H9 (cell line): ENCODE data around the gene VASH2. TPM values are rescaled to one million over a fixed set of nuclear protein-coding genes. Genes with fewer than 3 reads are reported as not detected.

Experiments used
- DNase-seq: peaks from one replicate; pipeline ENCODE4 v3.0.0-alpha.2; 2017
- H2AFZ ChIP-seq: one replicate; pipeline ENCODE4 v1.6.1; 2013; ENCODE audit warnings: mild to moderate bottlenecking, low read length, control low read depth, moderate library complexity
- H2AK5ac ChIP-seq: 2 replicates; pipeline ENCODE4 v1.6.1; 2013; ENCODE audit warnings: low read length, control low read depth, mixed read lengths; ENCODE audit not compliant: insufficient read length
- H2BK120ac ChIP-seq: one replicate; pipeline ENCODE4 v1.6.1; 2013; ENCODE audit warnings: low read depth, mild to moderate bottlenecking, low read length, control low read depth, inconsistent platforms; ENCODE audit not compliant: poor library complexity, severe bottlenecking
- H2BK12ac ChIP-seq: 2 replicates; pipeline ENCODE4 v1.6.1; 2013; ENCODE audit warnings: low read length, control low read depth, mixed read lengths, low read depth; ENCODE audit not compliant: insufficient read length
- H2BK15ac ChIP-seq: 2 replicates; pipeline ENCODE4 v1.6.1; 2013; ENCODE audit warnings: low read depth, low read length, control low read depth
- H2BK20ac ChIP-seq: one replicate; pipeline ENCODE4 v1.6.1; 2013; ENCODE audit warnings: low read depth, mild to moderate bottlenecking, low read length, control low read depth, inconsistent platforms; ENCODE audit not compliant: poor library complexity, severe bottlenecking
- H2BK5ac ChIP-seq: 2 replicates; pipeline ENCODE4 v1.6.1; 2013; ENCODE audit warnings: low read length, control low read depth, mixed read lengths; ENCODE audit not compliant: insufficient read length
- H3K14ac ChIP-seq: 2 replicates; pipeline ENCODE4 v1.6.1; 2013; ENCODE audit warnings: low read length, control low read depth; ENCODE audit not compliant: insufficient read depth
- H3K18ac ChIP-seq: 2 replicates; pipeline ENCODE4 v1.6.1; 2013; ENCODE audit warnings: low read depth, mild to moderate bottlenecking, mixed read lengths, low read length, control low read depth; ENCODE audit not compliant: insufficient read length
- H3K23ac ChIP-seq: 2 replicates; pipeline ENCODE4 v1.6.1; 2013; ENCODE audit warnings: low read length, control low read depth, mixed read lengths, low read depth; ENCODE audit not compliant: insufficient read length
- H3K23me2 ChIP-seq: 2 replicates; pipeline ENCODE4 v1.6.1; 2013; ENCODE audit warnings: low read depth, mild to moderate bottlenecking, mixed read lengths, low read length, control low read depth; ENCODE audit not compliant: insufficient read length, poor library complexity, severe bottlenecking
- H3K27ac ChIP-seq: 2 replicates; pipeline ENCODE4 v1.5.1; 2013; ENCODE audit warnings: low read length, control low read depth, mixed read lengths, low read depth; ENCODE audit not compliant: insufficient read length
- H3K27me3 ChIP-seq: 2 replicates; pipeline ENCODE4 v1.6.1; 2013; ENCODE audit warnings: low read length, control low read depth, inconsistent platforms; ENCODE audit not compliant: insufficient read depth
- H3K4ac ChIP-seq: 2 replicates; pipeline ENCODE4 v1.6.1; 2013; ENCODE audit warnings: low read depth, mild to moderate bottlenecking, control low read depth, inconsistent platforms, low read length, moderate library complexity
- H3K4me1 ChIP-seq: 2 replicates; pipeline ENCODE4 v1.6.1; 2013; ENCODE audit warnings: low read length, control low read depth, inconsistent platforms; ENCODE audit not compliant: insufficient read depth
- H3K4me2 ChIP-seq: 2 replicates; pipeline ENCODE4 v1.6.1; 2013; ENCODE audit warnings: low read length, control low read depth, mixed read lengths; ENCODE audit not compliant: insufficient read length, insufficient read depth
- H3K56ac ChIP-seq: 2 replicates; pipeline ENCODE4 v1.6.1; 2013; ENCODE audit warnings: low read depth, mild to moderate bottlenecking, mixed read lengths, low read length, control low read depth; ENCODE audit not compliant: insufficient read length
- H3K79me1 ChIP-seq: 2 replicates; pipeline ENCODE4 v1.6.1; 2013; ENCODE audit warnings: low read depth, mild to moderate bottlenecking, moderate library complexity, low read length, control low read depth, inconsistent platforms; ENCODE audit not compliant: insufficient read depth, poor library complexity, severe bottlenecking
- H3K79me2 ChIP-seq: 2 replicates; pipeline ENCODE4 v1.6.1; 2013; ENCODE audit warnings: low read length, control low read depth, inconsistent platforms; ENCODE audit not compliant: insufficient read depth
- H3K9ac ChIP-seq: 2 replicates; pipeline ENCODE4 v1.6.1; 2013; ENCODE audit warnings: low read length, control low read depth, mixed read lengths; ENCODE audit not compliant: insufficient read length; ENCODE audit errors: extremely low read depth
- H3K9me3 ChIP-seq: one replicate; pipeline ENCODE4 v1.6.1; 2013; ENCODE audit warnings: low read depth, low read length, inconsistent platforms; ENCODE audit not compliant: control insufficient read depth
- H3T11ph ChIP-seq: one replicate; pipeline ENCODE4 v1.6.1; 2013; ENCODE audit warnings: mild to moderate bottlenecking, low read length, control low read depth, inconsistent platforms
- H4K20me1 ChIP-seq: one replicate; pipeline ENCODE4 v1.6.1; 2013; ENCODE audit not compliant: control insufficient read depth, insufficient read length, insufficient read depth
- H4K5ac ChIP-seq: 2 replicates; pipeline ENCODE4 v1.6.1; 2013; ENCODE audit warnings: low read depth, mild to moderate bottlenecking, mixed read lengths, low read length, control low read depth; ENCODE audit not compliant: insufficient read length
- H4K8ac ChIP-seq: replicated peaks from 2 replicates; pipeline ENCODE4 v1.6.1; 2013; ENCODE audit warnings: low read length, control low read depth, mixed read lengths, low read depth; ENCODE audit not compliant: insufficient read length
- H4K91ac ChIP-seq: 2 replicates; pipeline ENCODE4 v1.6.1; 2013; ENCODE audit warnings: low read depth, mild to moderate bottlenecking, moderate library complexity, mixed read lengths, low read length, control low read depth; ENCODE audit not compliant: insufficient read length
- H3K27ac Mint-ChIP-seq, 3 experiments: 2 replicates in 2 of 3; 3 replicates in 1 of 3; pipeline ENCODE4 v1.8.0; 2020 to 2021; ENCODE audit warnings: mixed read lengths in 3 of 3, mild to moderate bottlenecking in 1 of 3, moderate library complexity in 1 of 3
- H3K27me3 Mint-ChIP-seq: 2 replicates; pipeline ENCODE4 v1.8.0; 2021; ENCODE audit warnings: low read depth, mild to moderate bottlenecking, moderate library complexity, mixed read lengths
- H3K36me3 Mint-ChIP-seq, 3 experiments: 2 replicates in 2 of 3; 3 replicates in 1 of 3; pipeline ENCODE4 v1.8.0; 2020 to 2021; ENCODE audit warnings: low read depth in 3 of 3, mixed read lengths in 3 of 3; ENCODE audit not compliant: insufficient read depth in 1 of 3
- H3K4me1 Mint-ChIP-seq, 2 experiments: 2 replicates each; pipeline ENCODE4 v1.8.0; 2020; ENCODE audit warnings: mixed read lengths in 2 of 2
- H3K4me3 Mint-ChIP-seq, 2 experiments: 2 replicates in 1 of 2; 3 replicates in 1 of 2; pipeline ENCODE4 v1.8.0; 2020 to 2021; ENCODE audit warnings: mild to moderate bottlenecking in 2 of 2, mixed read lengths in 2 of 2, moderate library complexity in 1 of 2
- H3K9me3 Mint-ChIP-seq, 2 experiments: 2 replicates in 1 of 2; 3 replicates in 1 of 2; pipeline ENCODE4 v1.8.0; 2020; ENCODE audit warnings: mild to moderate bottlenecking in 2 of 2, mixed read lengths in 2 of 2, moderate library complexity in 1 of 2
- WGBS: extraction: QIAGEN DNeasy Blood & Tissue Kit; methylation state at CpG from one replicate; pipeline ENCODE4 v1.1.7; 2013; ENCODE audit warnings: missing lambda C conversion rate, low lambda C conversion rate, mixed read lengths; ENCODE audit not compliant: insufficient read length; ENCODE audit errors: extremely low coverage; 5-methylcytosine and 5-hydroxymethylcytosine counted together
- total RNA-seq: library from RNA; stranded (reverse); gene quantifications from 2 replicates; pipeline ENCODE4 v1.2.1, GENCODE V29; 2021
- TF ChIP-seq, protein P1 (sequence below): fragments of 200-600 bp; sonication (generic); conservative IDR thresholded peaks from 3 replicates; pipeline ENCODE4 v1.8.0; 2021; ENCODE audit warnings: antibody characterized with exemption, mild to moderate bottlenecking

The VASH2 gene
- total RNA-seq, 1 experiment from 2014 or later: 76.1 TPM

DNA sequence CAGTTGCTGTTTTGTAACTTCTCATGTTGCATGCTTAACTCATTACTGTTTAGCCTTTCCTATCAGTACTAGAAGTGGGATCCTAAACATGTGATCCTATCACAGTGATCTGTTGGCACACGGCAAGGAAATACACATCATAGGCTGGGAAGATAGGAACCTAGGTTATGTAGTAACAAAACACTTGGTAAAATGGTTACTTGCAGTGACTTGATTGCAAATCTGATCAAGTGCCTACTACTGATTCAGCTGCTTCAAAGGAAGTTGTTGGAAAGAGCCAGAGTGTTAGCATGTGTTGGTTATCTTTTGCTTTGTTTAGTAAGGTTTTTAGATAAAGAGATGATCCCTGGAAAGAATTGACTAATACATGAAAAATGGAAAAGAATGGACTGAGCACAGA, 8.9 kb upstream of the VASH2 start:
- Histone ChIP-seq H3K9ac (no peak overlapping the region), H4K5ac (no peak overlapping the region), H3K18ac (no peak overlapping the region), H3K4me1 (peaks cover 3% of the 10 kb centered on the region; the same call in 1 of the 2 replicates), H3K14ac (no peak overlapping the region), H2BK20ac (no peak overlapping the region), H4K8ac (no peak overlapping the region), H2BK120ac (no peak overlapping the region), H4K91ac (no peak overlapping the region), H3K4me2 (no peak overlapping the region), H2AFZ (no peak overlapping the region), H2BK15ac (no peak overlapping the region), H3K27ac (no peak overlapping the region), H3K9me3 (no peaks in the 10 kb centered on the region), H3K23ac (no peak overlapping the region), H3K23me2 (no peaks in the 10 kb centered on the region), H3K4ac (no peak overlapping the region), H3K27me3 (no peaks in the 10 kb centered on the region), H2AK5ac (no peak overlapping the region), H2BK5ac (no peak overlapping the region), H3K79me2 (no peaks in the 10 kb centered on the region), H2BK12ac (no peak overlapping the region), H3K56ac (no peak overlapping the region), H4K20me1 (no peaks in the 10 kb centered on the region), H3T11ph (no peak overlapping the region), H3K79me1 (no peaks in the 10 kb centered on the region)
- no CpG with 5 or more reads among the region's 1 CpG for WGBS
- DNase-seq: no peak
- H3K27ac Mint-ChIP-seq: no peak overlapping the region
- 0 out of 7 replicates have a peak, but pooled peaks cover 0 to 8% (median 3%) of the 10 kb centered on the region in 3 experiments for H3K36me3 Mint-ChIP-seq
- peaks cover 3% of the 10 kb centered on the region for H3K27me3 Mint-ChIP-seq
- no peak overlapping the region for H3K4me3 Mint-ChIP-seq
- peaks cover 14 to 16% of the 10 kb centered on the region in 2 experiments for H3K4me1 Mint-ChIP-seq
- TF ChIP-seq, protein P1, sequence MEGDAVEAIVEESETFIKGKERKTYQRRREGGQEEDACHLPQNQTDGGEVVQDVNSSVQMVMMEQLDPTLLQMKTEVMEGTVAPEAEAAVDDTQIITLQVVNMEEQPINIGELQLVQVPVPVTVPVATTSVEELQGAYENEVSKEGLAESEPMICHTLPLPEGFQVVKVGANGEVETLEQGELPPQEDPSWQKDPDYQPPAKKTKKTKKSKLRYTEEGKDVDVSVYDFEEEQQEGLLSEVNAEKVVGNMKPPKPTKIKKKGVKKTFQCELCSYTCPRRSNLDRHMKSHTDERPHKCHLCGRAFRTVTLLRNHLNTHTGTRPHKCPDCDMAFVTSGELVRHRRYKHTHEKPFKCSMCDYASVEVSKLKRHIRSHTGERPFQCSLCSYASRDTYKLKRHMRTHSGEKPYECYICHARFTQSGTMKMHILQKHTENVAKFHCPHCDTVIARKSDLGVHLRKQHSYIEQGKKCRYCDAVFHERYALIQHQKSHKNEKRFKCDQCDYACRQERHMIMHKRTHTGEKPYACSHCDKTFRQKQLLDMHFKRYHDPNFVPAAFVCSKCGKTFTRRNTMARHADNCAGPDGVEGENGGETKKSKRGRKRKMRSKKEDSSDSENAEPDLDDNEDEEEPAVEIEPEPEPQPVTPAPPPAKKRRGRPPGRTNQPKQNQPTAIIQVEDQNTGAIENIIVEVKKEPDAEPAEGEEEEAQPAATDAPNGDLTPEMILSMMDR: no peak
- H3K9me3 Mint-ChIP-seq: peaks cover 0 to 4% of the 10 kb centered on the region in 2 experiments; a peak in 3 of 5 replicates
